Measurements from ENCODE around the gene ELF4.

DNA sequence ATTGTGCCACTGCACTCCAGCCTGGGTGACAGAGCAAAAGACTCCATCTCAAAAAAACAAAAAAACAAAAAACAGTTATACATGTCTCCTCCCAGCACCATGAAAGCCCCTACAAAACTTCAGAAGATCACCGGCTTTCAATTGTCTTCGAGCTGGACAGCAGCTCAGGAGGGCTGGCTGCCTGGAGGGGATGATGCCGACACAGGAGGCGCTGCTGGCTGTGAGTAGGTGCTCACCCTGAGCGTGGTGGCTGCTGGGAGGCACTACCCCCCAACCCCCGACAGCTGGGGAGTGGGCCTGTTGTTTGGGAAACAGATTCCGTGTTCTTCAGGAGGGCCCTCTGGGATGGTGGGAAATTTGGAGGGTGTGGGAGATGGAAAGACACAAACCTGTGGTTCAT, 6.9 kb upstream of the ELF4 start:
- no peak for TF ChIP-seq CTCF (IDR thresholded peaks at IDR 0.05; ENCODE audit: insufficient read depth, low read depth, low read length)
- TF ChIP-seq EZH2 (IDR thresholded peaks at IDR 0.05; ENCODE audit: insufficient read depth, low read length) = no peak
